Activated CD4-positive, alpha-beta T cell treated with anti-CD3 and anti-CD28 coated beads, Interleukin-2, amount 10 ng/mL, durations not matched to agents 24 days and 14 days (primary cell): Measurements from ENCODE around the gene APBB1. TPM values are rescaled to one million over a fixed set of nuclear protein-coding genes. Genes with fewer than 3 reads are reported as not detected.

Experiments
- total RNA-seq: library from RNA; stranded (reverse); gene quantifications from 2 replicates; pipeline ENCODE4 v1.2.3, GENCODE V29; 2022

APBB1 gene
- total RNA-seq, 1 donor from 2014 or later: 24.1 TPM

Other genes with a start within 250 kb of the APBB1 start
- not detected in 2 replicates for gene OR52B2, start 248.8 kb downstream of the APBB1 start, total RNA-seq
- gene OR52W1, start 219.9 kb downstream of the APBB1 start, total RNA-seq: not detected in 2 replicates
- gene C11orf42, start 213.5 kb downstream of the APBB1 start, total RNA-seq: not detected in 2 replicates
- gene FHIP1B, start 184.5 kb downstream of the APBB1 start, total RNA-seq: 19.3 and 20.2 TPM in 2 replicates
- gene CNGA4, start 180.0 kb downstream of the APBB1 start, total RNA-seq: not detected in 2 replicates
- not detected in 2 replicates for gene CCKBR, start 159.3 kb downstream of the APBB1 start, total RNA-seq
- 35.7 and 36.0 TPM in 2 replicates for gene CAVIN3, start 98.6 kb downstream of the APBB1 start, total RNA-seq
- 9.4 and 10.0 TPM in 2 replicates for gene SMPD1, start 28.6 kb downstream of the APBB1 start, total RNA-seq
- gene HPX, start 21.9 kb upstream of the APBB1 start, total RNA-seq: not detected in 2 replicates
- gene TRIM3, start 54.8 kb upstream of the APBB1 start, total RNA-seq: 3.4 and 4.1 TPM in 2 replicates
- 50.8 and 51.2 TPM in 2 replicates for gene ARFIP2, start 62.2 kb upstream of the APBB1 start, total RNA-seq
- gene TIMM10B, start 62.4 kb upstream of the APBB1 start, total RNA-seq: 41.3 and 47.4 TPM in 2 replicates
- 21.5 and 22.8 TPM in 2 replicates for gene DNHD1, start 78.2 kb upstream of the APBB1 start, total RNA-seq
- gene RRP8, start 184.5 kb upstream of the APBB1 start, total RNA-seq: 41.5 and 43.8 TPM in 2 replicates
- 89.6 and 92.4 TPM in 2 replicates for gene ILK, start 184.7 kb upstream of the APBB1 start, total RNA-seq
- 140 and 141 TPM in 2 replicates for gene TAF10, start 193.1 kb upstream of the APBB1 start, total RNA-seq
- 32.2 and 35.2 TPM in 2 replicates for gene TPP1, start 200.3 kb upstream of the APBB1 start, total RNA-seq
- gene DCHS1, start 236.7 kb upstream of the APBB1 start, total RNA-seq: 0.35 and 0.36 TPM in 2 replicates